GM18870 (cell line): ENCODE results near the gene JPT2.
"Not testable (repeated sequence)": the region's sequence is repeated elsewhere in the genome, so short reads cannot be mapped to it uniquely, and the experiment has no call there.

Experiments
- ATAC-seq: cut with Tn5 transposase; IDR thresholded peaks from one replicate; pipeline ENCODE4 v1.9.1; 2021; ENCODE audit warnings: moderate library complexity; ENCODE audit not compliant: unreplicated experiment

JPT2 gene

GRCh38 chr16:1727651-1728624, 49.9 kb downstream of the JPT2 start:
- no peak for ATAC-seq

GRCh38 chr16:1729026-1729425, 50.9 kb downstream of the JPT2 start:
- ATAC-seq = no peak

- no peak for ATAC-seq
These were observed 51.4 kb downstream of the JPT2 start for GRCh38 chr16:1729445-1729844.

- no peak for ATAC-seq
These were observed 53.0 kb downstream of the JPT2 start for GRCh38 chr16:1731073-1731472.

- no peak for ATAC-seq
These were observed 53.5 kb downstream of the JPT2 start for GRCh38 chr16:1731603-1732002.

- no peak for ATAC-seq
These were observed 54.0 kb downstream of the JPT2 start for GRCh38 chr16:1732071-1732470.

- ATAC-seq = not testable (repeated sequence)
These were observed 54.5 kb downstream of the JPT2 start for GRCh38 chr16:1732551-1732987.

- no peak for ATAC-seq
These were observed 56.0 kb downstream of the JPT2 start for GRCh38 chr16:1734123-1734522.

GRCh38 chr16:1734816-1735215, 56.7 kb downstream of the JPT2 start:
- ATAC-seq = no peak

- ATAC-seq = no peak
These were observed 62.2 kb downstream of the JPT2 start for GRCh38 chr16:1740234-1740633.

GRCh38 chr16:1740781-1741490, 62.9 kb downstream of the JPT2 start:
- ATAC-seq = no peak

GRCh38 chr16:1741553-1742165, 63.6 kb downstream of the JPT2 start:
- no peak for ATAC-seq

- no peak for ATAC-seq
These were observed 65.6 kb downstream of the JPT2 start for GRCh38 chr16:1743376-1744337.

- no peak for ATAC-seq
These were observed 66.3 kb downstream of the JPT2 start for GRCh38 chr16:1744338-1744840.

- no peak for ATAC-seq
These were observed 67.3 kb downstream of the JPT2 start for GRCh38 chr16:1745181-1745899.

GRCh38 chr16:1745900-1746692, 68.0 kb downstream of the JPT2 start:
- no peak for ATAC-seq

- no peak for ATAC-seq
These were observed 68.7 kb downstream of the JPT2 start for GRCh38 chr16:1746693-1747195.

GRCh38 chr16:1747934-1748333, 69.9 kb downstream of the JPT2 start:
- ATAC-seq = no peak
